Measurements from ENCODE around the gene ELOB. TPM values are rescaled to one million over a fixed set of nuclear protein-coding genes. Genes with fewer than 3 reads are reported as not detected.
"Not testable (repeated sequence)": the region's sequence is repeated elsewhere in the genome, so short reads cannot be mapped to it uniquely, and the experiment has no call there.

The ELOB gene
- total RNA-seq, 1 donor from 2014 or later, result 310 TPM

DNA sequence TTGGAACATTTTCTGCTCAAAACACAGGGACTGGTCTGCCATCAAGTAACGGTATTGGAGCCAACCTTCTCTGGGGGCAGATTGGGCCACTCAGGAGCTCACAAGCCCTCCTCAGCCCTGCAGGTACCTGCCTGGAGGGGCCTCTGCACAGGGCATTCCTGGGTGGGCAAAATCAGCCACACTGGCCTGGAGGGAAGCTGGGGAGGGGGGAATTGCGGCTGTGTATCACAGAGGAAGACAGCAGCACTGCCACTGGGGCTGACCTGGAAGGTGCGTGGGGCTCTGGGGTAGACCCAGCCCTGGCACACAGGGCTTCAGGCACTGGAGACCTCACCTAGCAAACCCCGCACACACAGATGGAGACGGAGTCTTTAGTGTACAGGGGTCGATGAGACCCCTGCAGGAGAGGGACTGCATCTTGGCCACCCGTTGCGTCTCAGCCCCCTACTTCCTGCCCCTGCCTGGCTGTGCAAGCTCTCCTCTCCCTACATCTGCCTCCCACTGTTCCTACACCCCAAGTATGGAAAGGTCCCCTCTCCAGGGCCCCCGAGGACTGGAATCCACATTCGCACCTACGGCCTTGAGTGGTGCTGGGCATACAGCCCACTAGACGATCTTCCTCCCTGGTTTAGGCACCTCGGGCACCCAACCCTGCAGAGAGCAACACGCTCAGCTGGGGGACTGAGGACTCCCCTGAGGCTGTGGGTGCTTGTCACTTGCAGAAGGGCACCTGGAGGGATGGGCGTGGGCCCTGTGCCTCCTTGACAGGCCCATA lies 31.8 kb downstream of the ELOB start:
- no peak for ATAC-seq

DNA sequence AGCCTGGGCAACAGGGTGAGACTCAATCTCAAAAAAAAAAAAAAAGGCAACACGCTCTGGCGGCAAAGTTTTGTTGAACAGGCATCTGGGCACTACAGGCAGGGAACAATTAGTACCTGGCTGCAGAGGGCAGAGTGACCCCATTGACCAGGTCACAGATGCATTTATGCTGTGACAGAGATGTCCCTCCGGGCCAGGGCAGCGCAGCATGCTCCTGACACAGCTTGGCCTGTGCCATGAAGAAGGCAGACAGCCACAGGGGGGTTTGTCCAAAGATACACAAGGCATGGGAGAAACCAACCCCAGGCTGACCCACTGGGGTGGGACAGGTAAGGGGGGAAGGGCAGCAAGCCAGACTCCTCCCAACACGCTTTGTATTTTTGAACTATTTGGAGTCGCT lies 32.4 kb downstream of the ELOB start:
- no peak for ATAC-seq

DNA sequence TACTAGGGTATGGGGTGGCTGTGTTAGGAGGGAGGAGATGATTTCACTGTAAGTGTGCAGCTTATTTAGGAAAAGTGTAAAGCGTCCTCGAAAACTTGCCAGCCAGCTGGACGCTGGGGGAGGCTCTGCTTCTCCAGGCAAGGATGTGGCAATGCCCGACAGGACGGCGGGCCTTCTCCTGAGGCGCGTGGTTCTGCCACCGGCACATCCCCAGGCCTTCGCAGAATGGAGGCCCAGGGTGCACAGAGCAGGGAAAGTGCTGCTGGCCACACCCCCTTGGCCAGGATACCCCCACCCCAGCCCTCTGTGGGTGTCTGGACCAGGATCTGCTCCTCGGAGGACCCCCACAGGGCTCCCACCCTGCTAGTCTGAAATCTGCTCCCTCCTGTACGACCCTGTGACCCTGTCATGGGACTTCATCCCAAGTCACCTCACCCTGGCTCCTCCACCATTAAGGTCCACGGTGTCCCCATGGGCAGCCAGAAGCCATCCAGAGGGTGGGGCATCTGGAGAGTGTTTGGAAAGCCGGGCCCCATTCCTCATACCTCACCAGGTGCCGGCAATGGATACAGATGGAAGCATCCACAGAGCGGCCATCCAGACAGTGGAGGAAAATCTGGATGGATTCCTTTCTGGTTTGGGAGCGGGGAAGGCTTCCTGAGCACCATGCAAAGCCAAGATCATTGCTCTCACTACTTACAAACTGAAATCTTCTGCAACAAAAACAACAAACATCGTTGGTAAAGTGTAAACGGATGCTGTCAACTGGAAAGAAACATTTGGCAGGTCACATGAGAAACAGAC lies 33.9 kb downstream of the ELOB start:
- ATAC-seq, result no peak

GRCh38 chr16:2742323-2743006 lies 34.6 kb downstream of the ELOB start:
- no peak for ATAC-seq

DNA sequence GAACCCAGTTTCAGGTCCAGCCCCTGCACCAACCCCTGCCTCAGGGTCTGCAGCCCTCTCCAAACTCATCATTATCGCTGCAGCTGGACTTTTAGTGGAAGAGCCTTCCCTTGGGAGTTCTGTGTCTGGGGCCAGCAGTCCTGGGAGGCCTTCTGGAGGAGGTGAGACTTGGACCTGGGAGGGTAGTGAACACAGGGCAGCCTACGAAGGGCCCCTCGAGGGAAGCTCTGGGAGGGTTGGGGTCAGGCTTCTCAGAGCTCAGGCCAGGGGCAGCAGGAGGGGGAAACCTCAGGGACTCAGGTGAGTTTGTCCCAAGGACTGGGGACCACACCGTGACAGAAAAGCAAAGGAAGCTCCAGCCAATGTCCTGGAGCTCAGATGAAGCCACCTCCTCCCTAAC lies 35.9 kb downstream of the ELOB start:
- no peak for ATAC-seq

DNA sequence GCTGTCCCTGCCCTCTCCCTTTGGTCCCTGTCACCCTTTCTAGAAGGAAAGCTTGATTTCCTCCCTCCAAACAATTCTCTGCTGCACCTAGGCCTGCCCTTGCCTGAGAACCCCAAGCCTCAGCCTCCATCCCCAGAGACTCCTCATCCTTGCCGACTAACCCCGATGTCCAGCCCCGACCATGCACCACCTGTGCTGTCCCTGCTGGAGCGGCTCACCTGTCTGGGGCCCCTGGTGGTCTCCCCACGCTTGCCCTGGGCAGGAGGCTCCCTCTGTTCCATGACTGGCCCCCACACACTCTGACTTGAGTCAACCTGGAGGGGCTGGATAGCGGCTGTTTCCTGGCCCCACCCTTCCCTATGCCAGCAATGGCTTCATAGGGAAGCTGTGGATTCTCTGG lies 36.6 kb downstream of the ELOB start:
- ATAC-seq, result no peak

- peak; percentile 25 for ATAC-seq
These were observed 37.3 kb downstream of the ELOB start for GRCh38 chr16:2739625-2740430.

DNA sequence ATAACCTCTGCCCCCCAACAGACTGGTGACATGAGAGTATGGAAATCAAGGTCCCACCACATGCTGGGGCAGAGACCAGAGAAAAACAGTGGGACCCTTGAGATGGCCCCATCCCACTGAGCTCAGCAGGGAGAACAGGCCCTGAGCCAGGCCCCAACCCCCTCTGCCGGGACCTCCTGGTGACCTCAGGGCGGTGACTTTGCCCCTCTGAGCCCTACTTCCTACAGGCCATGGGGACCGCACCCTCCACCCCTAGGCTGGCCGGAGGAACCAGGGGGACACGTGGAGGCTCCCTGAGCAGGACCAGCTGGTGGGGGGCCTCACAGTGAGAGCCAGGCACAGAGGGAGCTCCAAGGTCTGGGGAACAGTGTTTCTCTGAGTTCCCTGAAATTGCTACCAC lies 38.5 kb downstream of the ELOB start:
- no peak for ATAC-seq

- ATAC-seq, result peak; percentile 6
These were observed 39.1 kb downstream of the ELOB start for GRCh38 chr16:2737895-2738418.

- ATAC-seq, result peak; percentile 7
These were observed 39.9 kb downstream of the ELOB start for GRCh38 chr16:2737238-2737605.

- no peak for ATAC-seq
These were observed 40.4 kb downstream of the ELOB start for GRCh38 chr16:2736476-2737237.

- no peak for ATAC-seq
These were observed 42.1 kb downstream of the ELOB start for GRCh38 chr16:2734844-2735515.

GRCh38 chr16:2728034-2728433 lies 49.0 kb downstream of the ELOB start:
- no peak for ATAC-seq

DNA sequence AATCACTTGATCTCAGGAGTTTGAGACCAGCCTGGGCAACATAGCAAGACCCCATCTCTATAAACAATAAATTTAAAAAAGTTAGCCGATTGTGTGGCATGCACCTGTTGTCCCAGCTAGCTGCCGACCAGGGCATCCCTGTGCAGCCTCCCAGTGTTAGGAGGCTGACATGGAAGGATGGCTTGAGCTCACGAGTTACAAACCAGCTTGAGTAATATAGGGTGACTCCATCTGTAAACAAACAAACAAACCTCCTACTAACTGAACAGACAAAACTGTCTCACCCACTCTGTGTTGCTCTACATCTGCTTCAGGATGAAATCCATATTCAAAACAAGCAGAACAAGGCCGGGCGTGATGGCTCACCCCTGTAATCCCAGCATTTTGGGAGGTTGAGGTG lies 50.2 kb downstream of the ELOB start:
- ATAC-seq, result no peak

- ATAC-seq, result no peak
These were observed 52.2 kb downstream of the ELOB start for GRCh38 chr16:2724816-2725348.

DNA sequence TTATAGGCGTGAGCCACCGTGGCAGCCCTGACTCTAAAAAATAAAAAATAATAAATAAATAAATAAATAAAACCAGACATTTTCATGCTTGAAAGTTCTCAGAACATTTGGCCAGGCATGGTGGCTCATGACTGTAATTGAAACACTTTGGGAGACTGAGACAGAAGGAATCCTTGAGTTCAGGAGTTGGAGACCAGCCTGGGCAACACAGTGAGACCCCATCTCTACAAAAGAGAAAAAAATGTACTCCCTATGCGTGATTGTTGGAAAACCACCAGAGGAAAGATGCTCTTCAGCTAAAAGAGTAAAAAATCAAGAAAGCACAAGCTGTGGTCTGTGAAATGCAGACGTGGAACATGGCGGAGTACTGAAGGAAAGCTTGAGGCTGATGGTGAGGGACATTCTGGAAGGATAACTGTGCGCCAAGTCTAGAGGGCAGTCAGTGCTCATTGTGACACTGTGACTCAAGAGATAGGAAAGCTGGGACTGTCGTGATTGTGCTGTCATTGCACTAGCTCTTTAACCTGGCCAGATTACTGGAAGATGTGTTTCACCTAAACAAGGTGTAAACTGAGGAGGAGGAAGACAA lies 52.9 kb downstream of the ELOB start:
- no peak for ATAC-seq

GRCh38 chr16:2721634-2722173 lies 55.4 kb downstream of the ELOB start:
- not testable (repeated sequence) for ATAC-seq
